ENCODE measurements around the gene SEL1L3.
A peak's percentile ranks its signal among the peaks of the same experiment; 100 is the strongest.

The SEL1L3 gene

GRCh38 chr4:25882226-25882625 lies 19.4 kb upstream of the SEL1L3 start:
- no peak for DNase-seq (ENCODE audit: low read depth, low spot score)
- ChIA-PET POLR2A (no interaction called here), CTCF (no interaction called here)
- no peak for TF ChIP-seq CTCF (IDR thresholded peaks at IDR 0.05; ENCODE audit: insufficient read depth, low read length, missing control alignments)
- H3K4me3 ChIP-seq (ENCODE audit: low read depth, low read length), result no peak overlapping the region

- CTCF ChIA-PET, result no interaction called here
These were observed 18.4 kb upstream of the SEL1L3 start for GRCh38 chr4:25881193-25881592.

GRCh38 chr4:25879991-25880651 lies 17.3 kb upstream of the SEL1L3 start:
- ChIA-PET POLR2A (no interaction called here), CTCF (interaction anchor here (0.8 kb wide), 1 partner anchor 10 kb away, joined by 3 read pairs; no protein-coding TSS in a partner anchor)
- no peak overlapping the region for H3K4me3 ChIP-seq (ENCODE audit: low read depth, low read length)
- no peak for TF ChIP-seq CTCF (IDR thresholded peaks at IDR 0.05; ENCODE audit: insufficient read depth, low read length, missing control alignments)
- peak; percentile 24 for DNase-seq (ENCODE audit: low read depth, low spot score)

More at GRCh38 chr4:25881193-25881592, 18.4 kb upstream of the SEL1L3 start:
- POLR2A ChIA-PET, result no interaction called here
- no peak for TF ChIP-seq CTCF (IDR thresholded peaks at IDR 0.05; ENCODE audit: insufficient read depth, low read length, missing control alignments)
- DNase-seq (ENCODE audit: low read depth, low spot score), result no peak
- H3K4me3 ChIP-seq (ENCODE audit: low read depth, low read length), result no peak overlapping the region

GRCh38 chr4:25879587-25879986 lies 16.8 kb upstream of the SEL1L3 start:
- CTCF ChIA-PET, result no interaction called here
- no peak overlapping the region for H3K4me3 ChIP-seq (ENCODE audit: low read depth, low read length)
- no peak for DNase-seq (ENCODE audit: low read depth, low spot score)
- POLR2A ChIA-PET, result no interaction called here
- no peak for TF ChIP-seq CTCF (IDR thresholded peaks at IDR 0.05; ENCODE audit: insufficient read depth, low read length, missing control alignments)

- no peak overlapping the region for H3K4me3 ChIP-seq (ENCODE audit: low read depth, low read length)
These were observed 16.4 kb upstream of the SEL1L3 start for GRCh38 chr4:25879091-25879584.

GRCh38 chr4:25878676-25879075 lies 15.9 kb upstream of the SEL1L3 start:
- POLR2A ChIA-PET, result no interaction called here
- CTCF ChIA-PET, result no interaction called here
- no peak for DNase-seq (ENCODE audit: low read depth, low spot score)
- TF ChIP-seq CTCF (IDR thresholded peaks at IDR 0.05; ENCODE audit: insufficient read depth, low read length, missing control alignments), result no peak
- H3K4me3 ChIP-seq (ENCODE audit: low read depth, low read length), result no peak overlapping the region

More at GRCh38 chr4:25879091-25879584, 16.4 kb upstream of the SEL1L3 start:
- no peak for DNase-seq (ENCODE audit: low read depth, low spot score)
- ChIA-PET CTCF (no interaction called here), POLR2A (no interaction called here)
- no peak for TF ChIP-seq CTCF (IDR thresholded peaks at IDR 0.05; ENCODE audit: insufficient read depth, low read length, missing control alignments)
